ENCODE measurements around the gene SPATA6L.

DNA sequence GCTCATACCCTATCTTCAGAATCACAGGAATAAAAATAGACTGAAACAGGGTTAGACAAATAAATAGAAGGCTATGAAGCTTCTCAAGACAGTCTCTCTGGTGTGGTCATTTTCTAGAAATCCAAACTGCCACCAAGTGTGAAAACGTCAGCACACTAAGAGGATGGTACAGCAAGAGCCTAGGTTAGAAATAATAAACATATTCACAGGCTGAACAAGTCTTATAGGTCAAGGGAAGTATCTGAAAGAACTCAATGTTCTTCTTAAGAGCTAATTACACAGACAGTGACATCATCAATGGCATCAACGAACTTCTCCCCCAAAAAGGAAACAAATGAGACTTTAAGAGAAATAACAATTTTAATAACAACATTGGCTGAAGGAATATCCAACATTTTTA, 26.9 kb downstream of the SPATA6L start:
- TF ChIP-seq, protein P1, sequence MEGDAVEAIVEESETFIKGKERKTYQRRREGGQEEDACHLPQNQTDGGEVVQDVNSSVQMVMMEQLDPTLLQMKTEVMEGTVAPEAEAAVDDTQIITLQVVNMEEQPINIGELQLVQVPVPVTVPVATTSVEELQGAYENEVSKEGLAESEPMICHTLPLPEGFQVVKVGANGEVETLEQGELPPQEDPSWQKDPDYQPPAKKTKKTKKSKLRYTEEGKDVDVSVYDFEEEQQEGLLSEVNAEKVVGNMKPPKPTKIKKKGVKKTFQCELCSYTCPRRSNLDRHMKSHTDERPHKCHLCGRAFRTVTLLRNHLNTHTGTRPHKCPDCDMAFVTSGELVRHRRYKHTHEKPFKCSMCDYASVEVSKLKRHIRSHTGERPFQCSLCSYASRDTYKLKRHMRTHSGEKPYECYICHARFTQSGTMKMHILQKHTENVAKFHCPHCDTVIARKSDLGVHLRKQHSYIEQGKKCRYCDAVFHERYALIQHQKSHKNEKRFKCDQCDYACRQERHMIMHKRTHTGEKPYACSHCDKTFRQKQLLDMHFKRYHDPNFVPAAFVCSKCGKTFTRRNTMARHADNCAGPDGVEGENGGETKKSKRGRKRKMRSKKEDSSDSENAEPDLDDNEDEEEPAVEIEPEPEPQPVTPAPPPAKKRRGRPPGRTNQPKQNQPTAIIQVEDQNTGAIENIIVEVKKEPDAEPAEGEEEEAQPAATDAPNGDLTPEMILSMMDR (conservative IDR thresholded peaks at IDR 0.05; ENCODE audit: low read depth, low read length) = no peak
- TF ChIP-seq RAD21 (IDR thresholded peaks at IDR 0.05; ENCODE audit: low read length) = no peak
